HG03175 (cell line): Measurements from ENCODE around the gene GADL1.

ENCODE experiments used
- ATAC-seq: cut with Tn5 transposase; IDR thresholded peaks from one replicate; pipeline ENCODE4 v1.9.1; 2021; ENCODE audit warnings: mild to moderate bottlenecking, moderate library complexity; ENCODE audit not compliant: unreplicated experiment

GADL1 gene

GRCh38 chr3:30878862-30879261 lies 15.6 kb downstream of the GADL1 start:
- ATAC-seq, result no peak

DNA sequence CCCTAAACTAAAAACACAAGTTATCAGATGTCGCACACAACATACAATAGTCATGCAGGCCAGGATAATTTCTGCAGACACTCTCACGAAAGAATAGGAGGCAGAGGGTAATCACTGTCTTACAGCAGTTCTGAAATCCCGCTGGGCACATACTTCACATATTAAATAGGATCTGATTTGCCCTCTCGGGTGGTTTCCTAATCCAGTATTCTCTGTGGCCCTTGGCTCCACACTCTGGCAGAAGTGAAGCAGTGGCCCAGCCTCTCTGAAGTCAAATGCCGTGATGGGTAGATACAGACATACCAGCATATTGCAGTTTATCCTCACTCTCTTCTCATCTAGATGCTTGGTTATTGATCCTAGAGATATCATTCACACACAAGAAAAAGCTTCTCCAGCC lies 19.0 kb downstream of the GADL1 start:
- ATAC-seq, result no peak

- no peak for ATAC-seq
Observed at GRCh38 chr3:30873671-30874070, 20.8 kb downstream of the GADL1 start.

DNA sequence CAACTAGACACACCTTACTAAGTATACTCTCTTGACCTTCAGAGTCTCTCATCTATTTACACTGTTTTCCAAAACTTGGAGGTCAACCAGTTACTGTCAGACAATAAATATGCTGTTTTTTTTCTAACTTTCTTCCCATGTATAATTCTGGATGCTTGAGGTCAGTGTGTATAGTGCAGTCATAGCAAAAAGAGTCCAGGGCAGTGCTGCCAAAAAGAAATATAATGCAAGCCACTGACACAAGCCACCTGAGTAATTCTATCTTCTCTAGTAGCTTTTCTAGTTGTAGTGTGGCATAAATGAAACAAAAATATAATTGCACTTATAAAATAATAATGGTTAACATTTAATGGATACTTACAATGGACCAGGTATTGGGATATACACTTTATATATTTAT lies 21.6 kb downstream of the GADL1 start:
- ATAC-seq, result no peak

- no peak for ATAC-seq
Observed at GRCh38 chr3:30871720-30872119, 22.7 kb downstream of the GADL1 start.

DNA sequence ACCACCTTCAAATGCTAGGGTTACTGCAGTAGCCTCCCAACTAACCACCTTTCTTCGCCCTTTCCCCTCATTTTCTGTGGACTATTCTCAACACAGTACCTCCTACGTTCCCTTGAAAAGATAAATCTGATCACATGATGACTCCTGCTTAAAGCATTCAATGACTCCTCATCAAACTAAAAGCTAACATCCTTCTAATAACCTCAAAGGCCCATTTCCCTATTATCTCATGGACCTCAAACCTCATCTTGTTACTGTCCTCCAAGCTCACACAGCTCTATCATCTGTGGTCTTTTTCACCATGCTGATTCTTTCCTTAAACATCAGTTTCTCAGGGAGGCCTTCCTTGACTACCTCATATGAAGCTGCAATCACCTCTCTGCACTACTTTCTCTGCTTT lies 29.6 kb downstream of the GADL1 start:
- no peak for ATAC-seq

- no peak for ATAC-seq
Observed at GRCh38 chr3:30864132-30864531, 30.3 kb downstream of the GADL1 start.

GRCh38 chr3:30862004-30862403 lies 32.5 kb downstream of the GADL1 start:
- ATAC-seq, result no peak

- ATAC-seq, result no peak
Observed at GRCh38 chr3:30858894-30859389, 35.5 kb downstream of the GADL1 start.

- ATAC-seq, result no peak
Observed at GRCh38 chr3:30855400-30856292, 38.8 kb downstream of the GADL1 start.

GRCh38 chr3:30852833-30853232 lies 41.6 kb downstream of the GADL1 start:
- ATAC-seq, result no peak

- no peak for ATAC-seq
Observed at GRCh38 chr3:30848087-30848779, 46.2 kb downstream of the GADL1 start.

GRCh38 chr3:30847592-30847991 lies 46.9 kb downstream of the GADL1 start:
- ATAC-seq, result no peak

DNA sequence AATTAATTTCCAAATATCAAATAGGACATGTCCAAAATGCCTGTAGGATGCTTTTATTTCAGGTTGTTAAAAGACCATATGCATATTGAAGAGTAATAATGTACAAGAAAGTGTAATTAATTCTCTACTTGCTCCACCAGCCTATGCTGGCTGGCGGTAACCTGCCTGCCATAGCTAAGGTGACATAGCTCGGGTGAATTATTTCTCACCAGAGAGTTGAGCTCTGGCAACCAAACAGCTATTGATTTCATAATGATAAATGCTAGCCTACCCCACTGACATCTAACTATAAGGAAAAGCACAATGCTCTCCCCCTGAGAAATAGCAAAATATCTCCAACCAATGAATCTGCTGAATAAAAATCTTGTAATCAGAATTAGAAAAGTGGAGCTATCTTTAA lies 48.9 kb downstream of the GADL1 start:
- no peak for ATAC-seq

GRCh38 chr3:30843877-30844276 lies 50.6 kb downstream of the GADL1 start:
- no peak for ATAC-seq

DNA sequence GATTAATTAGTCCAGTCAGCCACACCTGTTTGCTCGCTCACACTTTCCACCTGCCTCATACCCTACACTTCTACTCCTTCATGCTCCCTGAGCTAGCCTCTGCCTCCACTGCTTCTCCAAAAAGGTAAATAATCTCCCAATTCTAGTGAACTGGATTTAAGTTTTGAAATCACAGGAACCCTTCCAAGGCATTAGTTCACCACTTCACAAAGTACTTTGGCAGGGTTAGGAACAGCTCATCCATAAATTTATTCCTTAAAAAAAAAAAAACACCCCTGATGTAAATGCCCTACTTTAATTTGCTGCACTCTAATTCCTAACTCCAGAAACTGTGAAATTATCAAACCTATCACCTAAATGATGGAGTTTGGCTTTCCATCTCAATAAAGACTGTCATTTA lies 58.3 kb downstream of the GADL1 start:
- ATAC-seq, result no peak

DNA sequence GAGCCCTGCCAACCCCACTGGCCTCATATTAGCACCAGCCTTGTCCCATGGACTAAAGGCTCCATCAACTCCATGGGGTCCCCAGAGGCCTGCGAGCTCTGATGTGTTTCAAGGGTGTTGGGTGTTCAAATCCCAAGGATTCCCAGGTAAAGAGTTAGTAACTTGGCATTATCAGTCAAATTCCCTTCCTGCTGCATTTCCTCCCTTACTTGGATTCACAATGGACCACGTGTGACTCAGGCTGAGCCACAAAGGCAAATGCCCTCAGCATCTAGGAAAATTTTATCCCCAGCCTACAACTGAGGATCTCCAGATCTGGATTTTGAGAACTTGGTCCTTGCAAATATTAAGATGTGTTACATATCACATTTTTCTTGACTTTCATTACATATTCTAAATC lies 58.8 kb downstream of the GADL1 start:
- no peak for ATAC-seq

GRCh38 chr3:30832961-30833575 lies 61.4 kb downstream of the GADL1 start:
- ATAC-seq, result no peak

- no peak for ATAC-seq
Observed at GRCh38 chr3:30827080-30827479, 67.4 kb downstream of the GADL1 start.

DNA sequence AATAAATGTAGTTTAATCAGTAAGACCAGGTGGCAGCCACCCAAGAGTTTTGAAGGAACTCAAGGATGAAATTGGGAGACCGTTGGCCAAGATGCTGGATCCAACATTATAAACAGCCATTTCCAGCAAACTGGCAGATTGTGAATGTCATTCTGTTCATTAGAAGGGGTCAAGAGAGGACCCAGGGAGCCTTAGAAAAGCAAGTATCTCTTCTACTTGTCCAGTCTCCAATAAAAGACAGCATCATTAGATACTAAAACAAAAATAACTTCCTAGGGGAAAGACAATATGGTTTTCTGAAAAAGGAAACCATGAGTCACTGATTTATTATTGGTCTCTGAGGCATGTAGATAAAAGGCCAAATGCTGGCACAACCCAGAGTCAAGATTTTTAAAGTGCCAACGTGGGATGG lies 67.9 kb downstream of the GADL1 start:
- ATAC-seq, result no peak

DNA sequence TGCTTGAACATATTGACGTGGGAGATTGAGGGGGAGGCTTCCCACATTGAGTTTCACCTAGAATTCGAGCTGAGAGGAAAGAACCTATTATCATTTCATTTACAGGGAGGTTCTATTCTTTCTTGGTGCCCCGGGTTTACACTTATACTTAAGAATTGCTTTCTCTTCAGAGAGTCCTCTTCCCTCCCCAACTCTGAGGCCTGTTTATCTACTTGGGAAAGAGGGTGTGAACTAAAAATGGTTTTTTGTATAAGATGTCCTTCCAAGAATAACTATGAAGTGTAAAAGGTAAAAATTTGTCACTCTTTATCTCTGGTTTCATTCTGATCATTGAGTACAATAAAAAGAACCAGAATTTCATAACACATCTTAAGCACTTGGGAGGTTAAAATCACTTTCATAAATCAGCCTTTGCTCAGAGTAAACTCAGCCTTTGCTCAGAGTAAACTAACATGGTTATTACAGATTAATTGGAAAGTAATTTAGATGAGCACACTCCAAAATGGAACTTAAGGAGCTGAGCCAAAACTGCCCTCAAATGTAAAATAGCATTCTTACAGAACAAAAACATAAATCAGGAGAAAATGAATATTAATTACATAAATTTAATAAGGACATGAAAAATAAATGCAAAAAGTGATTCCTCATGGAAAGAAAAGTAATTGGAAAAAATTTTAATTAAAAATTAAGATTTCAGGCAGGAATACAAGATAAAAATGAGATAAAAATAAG lies 75.2 kb downstream of the GADL1 start:
- no peak for ATAC-seq
